ENCODE measurements around the gene ANKRD55. TPM values are rescaled to one million over a fixed set of nuclear protein-coding genes. Genes with fewer than 3 reads are reported as not detected.
A peak's percentile ranks its signal among the peaks of the same experiment; 100 is the strongest.

The ANKRD55 gene
- total and polyA plus RNA-seq, 4 donors = 0.37 to 1.9 (median 1.4) TPM

DNA sequence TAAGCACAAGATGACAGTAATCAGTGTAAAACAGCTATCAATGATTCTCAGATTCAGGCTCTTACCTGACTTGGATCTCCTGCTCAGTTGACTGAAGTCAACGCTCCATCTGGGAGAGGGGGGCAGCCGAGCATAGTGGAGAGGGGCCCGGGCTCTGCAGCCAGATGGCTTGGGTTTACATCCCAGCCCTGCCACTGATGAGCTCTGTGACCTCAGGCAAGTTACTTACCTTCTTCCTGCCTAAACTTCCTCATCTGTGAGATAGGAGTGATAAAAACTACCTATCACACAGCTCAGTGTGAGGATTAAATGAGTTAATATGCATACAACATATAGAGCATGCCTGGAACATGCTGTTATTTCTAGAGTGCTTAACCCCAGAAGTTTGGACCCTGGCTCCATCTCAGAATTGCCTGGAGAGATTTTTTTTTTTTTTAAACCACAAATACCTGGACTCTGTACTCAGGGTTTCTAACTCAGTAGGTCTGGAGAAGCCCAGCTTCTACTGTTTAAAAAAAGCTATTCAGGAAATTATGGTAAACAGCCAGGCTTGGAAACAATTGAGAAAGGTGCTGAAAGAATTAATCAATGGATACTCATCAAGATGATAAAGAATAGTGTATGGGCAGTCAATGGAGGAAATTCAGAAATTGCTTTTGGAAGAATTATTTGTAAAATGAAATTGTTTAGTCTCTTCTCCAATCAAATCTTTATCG is 72.2 kb downstream of the ANKRD55 start:
- Histone ChIP-seq H3K27me3 (ENCODE audit: control insufficient read depth in 4 of 4, insufficient read depth in 4 of 4, low read length in 3 of 4) (no peaks in the 10 kb centered on the region), H3K9ac (ENCODE audit: low read depth in 1 of 2, low read length in 2 of 2) (no peak overlapping the region), H3K4me1 (ENCODE audit: control insufficient read depth in 4 of 4, insufficient read depth in 4 of 4, low read length in 3 of 4) (no peaks in the 10 kb centered on the region), H3K4me3 (ENCODE audit: low read depth in 1 of 3, low read length in 3 of 3) (no peak overlapping the region), H3K36me3 (ENCODE audit: control insufficient read depth in 4 of 4, insufficient read depth in 3 of 4, low read depth in 1 of 4, low read length in 3 of 4) (no peaks in the 10 kb centered on the region), H3K27ac (ENCODE audit: low read depth in 1 of 2, low read length in 2 of 2) (no peak overlapping the region), H3K9me3 (ENCODE audit: control insufficient read depth in 4 of 4, low read length in 3 of 4) (no peaks in the 10 kb centered on the region)
- DNase-seq (ENCODE audit: low spot score) = no peak
- WGBS = 86% methylated on average over 4 of the region's 4 CpGs
- no peak for TF ChIP-seq REST (IDR thresholded peaks at IDR 0.05)
- TF ChIP-seq, protein P1, sequence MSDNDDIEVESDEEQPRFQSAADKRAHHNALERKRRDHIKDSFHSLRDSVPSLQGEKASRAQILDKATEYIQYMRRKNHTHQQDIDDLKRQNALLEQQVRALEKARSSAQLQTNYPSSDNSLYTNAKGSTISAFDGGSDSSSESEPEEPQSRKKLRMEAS (IDR thresholded peaks at IDR 0.05) = no peak
- no peak for TF ChIP-seq TAF1 (conservative IDR thresholded peaks at IDR 0.05)
- TF ChIP-seq HNF4A (conservative IDR thresholded peaks at IDR 0.05) = peak in 1 of 2 donors; percentile 26
- TF ChIP-seq FOXA1 (IDR thresholded peaks at IDR 0.05) = no peak
- no peak for TF ChIP-seq NR2F2 (IDR thresholded peaks at IDR 0.05)
- TF ChIP-seq JUND (IDR thresholded peaks at IDR 0.05) = no peak

DNA sequence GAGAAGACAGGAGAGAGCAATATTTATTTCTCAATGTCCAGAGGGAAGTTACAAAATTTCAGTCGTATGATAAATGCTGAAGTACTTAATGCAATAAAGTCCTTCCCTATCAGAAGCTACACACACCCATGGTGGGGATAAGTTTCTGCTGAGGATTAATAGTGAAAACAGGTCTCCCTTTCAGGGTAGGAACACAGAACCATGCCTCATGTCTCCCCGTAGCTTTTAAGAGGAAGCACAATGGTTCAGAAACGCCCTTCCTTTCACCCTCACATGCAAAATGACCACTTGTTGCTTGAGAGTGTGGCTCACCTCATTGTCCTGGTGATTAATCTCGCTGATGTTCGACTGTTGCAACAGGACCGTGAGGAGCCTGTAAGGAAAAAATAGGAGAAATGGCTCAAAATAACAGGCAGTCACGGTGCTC is 73.6 kb downstream of the ANKRD55 start:
- H3K9me3 ChIP-seq (ENCODE audit: control insufficient read depth in 4 of 4, low read length in 3 of 4) = no peaks in the 10 kb centered on the region
- no peak for DNase-seq (ENCODE audit: low spot score)
- WGBS = 85% methylated on average over 7 of the region's 7 CpGs
- no peak overlapping the region for H3K27ac ChIP-seq (ENCODE audit: low read depth in 1 of 2, low read length in 2 of 2)
- no peaks in the 10 kb centered on the region for H3K27me3 ChIP-seq (ENCODE audit: control insufficient read depth in 4 of 4, insufficient read depth in 4 of 4, low read length in 3 of 4)
- H3K36me3 ChIP-seq (ENCODE audit: control insufficient read depth in 4 of 4, insufficient read depth in 3 of 4, low read depth in 1 of 4, low read length in 3 of 4) = no peaks in the 10 kb centered on the region
- no peak overlapping the region for H3K4me3 ChIP-seq (ENCODE audit: low read depth in 1 of 3, low read length in 3 of 3)
- no peak overlapping the region for H3K9ac ChIP-seq (ENCODE audit: low read depth in 1 of 2, low read length in 2 of 2)
- H3K4me1 ChIP-seq (ENCODE audit: control insufficient read depth in 4 of 4, insufficient read depth in 4 of 4, low read length in 3 of 4) = no peaks in the 10 kb centered on the region
- no peak for TF ChIP-seq YY1 (IDR thresholded peaks at IDR 0.05)
- TF ChIP-seq ZBTB33 (IDR thresholded peaks at IDR 0.05) = no peak
- TF ChIP-seq GABPA (IDR thresholded peaks at IDR 0.05 in 1 of 2, conservative IDR thresholded peaks at IDR 0.05 in 1 of 2) = no peak

DNA sequence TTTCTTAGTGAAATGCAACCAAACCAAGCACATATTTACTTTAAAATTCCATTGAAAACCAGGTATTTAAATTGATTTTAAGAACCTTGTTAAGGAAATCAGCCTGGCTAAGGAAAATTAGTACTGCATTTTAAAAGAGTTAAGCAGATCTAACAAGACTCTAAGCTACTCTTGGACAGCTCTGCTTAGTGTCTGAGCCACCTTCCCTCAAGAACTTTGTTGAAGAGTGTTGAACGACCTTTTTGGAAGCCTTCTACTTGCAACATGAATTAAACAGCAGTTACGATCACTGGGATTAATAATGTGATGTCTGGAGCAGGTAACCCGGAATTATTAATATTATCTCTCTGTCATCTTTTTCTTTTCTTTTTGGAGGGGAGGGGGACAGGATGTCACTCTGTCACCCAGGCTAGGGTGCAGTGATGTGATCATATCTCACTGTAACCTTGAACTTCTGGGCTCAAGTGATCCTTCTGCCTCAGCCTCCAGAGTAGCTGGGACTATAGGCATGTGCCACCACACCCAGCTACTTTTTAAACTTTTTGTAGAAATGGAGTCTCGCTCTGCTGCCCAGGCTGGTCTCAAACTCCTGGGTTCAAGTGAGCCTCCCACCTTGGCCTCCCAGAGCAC is 74.7 kb downstream of the ANKRD55 start:
- no peaks in the 10 kb centered on the region for H3K9me3 ChIP-seq (ENCODE audit: control insufficient read depth in 4 of 4, low read length in 3 of 4)
- TF ChIP-seq FOXA2 (IDR thresholded peaks at IDR 0.05) (no peak), SP1 (IDR thresholded peaks at IDR 0.05) (no peak), YY1 (IDR thresholded peaks at IDR 0.05) (no peak), REST (IDR thresholded peaks at IDR 0.05) (no peak), EGR1 (IDR thresholded peaks at IDR 0.05; ENCODE audit: low read depth in 2 of 2) (no peak), HNF4A (conservative IDR thresholded peaks at IDR 0.05) (no peak)
- TF ChIP-seq, protein P2, sequence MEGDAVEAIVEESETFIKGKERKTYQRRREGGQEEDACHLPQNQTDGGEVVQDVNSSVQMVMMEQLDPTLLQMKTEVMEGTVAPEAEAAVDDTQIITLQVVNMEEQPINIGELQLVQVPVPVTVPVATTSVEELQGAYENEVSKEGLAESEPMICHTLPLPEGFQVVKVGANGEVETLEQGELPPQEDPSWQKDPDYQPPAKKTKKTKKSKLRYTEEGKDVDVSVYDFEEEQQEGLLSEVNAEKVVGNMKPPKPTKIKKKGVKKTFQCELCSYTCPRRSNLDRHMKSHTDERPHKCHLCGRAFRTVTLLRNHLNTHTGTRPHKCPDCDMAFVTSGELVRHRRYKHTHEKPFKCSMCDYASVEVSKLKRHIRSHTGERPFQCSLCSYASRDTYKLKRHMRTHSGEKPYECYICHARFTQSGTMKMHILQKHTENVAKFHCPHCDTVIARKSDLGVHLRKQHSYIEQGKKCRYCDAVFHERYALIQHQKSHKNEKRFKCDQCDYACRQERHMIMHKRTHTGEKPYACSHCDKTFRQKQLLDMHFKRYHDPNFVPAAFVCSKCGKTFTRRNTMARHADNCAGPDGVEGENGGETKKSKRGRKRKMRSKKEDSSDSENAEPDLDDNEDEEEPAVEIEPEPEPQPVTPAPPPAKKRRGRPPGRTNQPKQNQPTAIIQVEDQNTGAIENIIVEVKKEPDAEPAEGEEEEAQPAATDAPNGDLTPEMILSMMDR (IDR thresholded peaks at IDR 0.05; ENCODE audit: low read depth, low read length, missing input control) = no peak
- no peak overlapping the region for H3K9ac ChIP-seq (ENCODE audit: low read depth in 1 of 2, low read length in 2 of 2)
- H3K4me3 ChIP-seq (ENCODE audit: low read depth in 1 of 3, low read length in 3 of 3) = no peak overlapping the region
- DNase-seq (ENCODE audit: low spot score) = no peak
- H3K4me1 ChIP-seq (ENCODE audit: control insufficient read depth in 4 of 4, insufficient read depth in 4 of 4, low read length in 3 of 4) = no peaks in the 10 kb centered on the region
- 95% methylated on average over 4 of the region's 4 CpGs for WGBS
- H3K27ac ChIP-seq (ENCODE audit: low read depth in 1 of 2, low read length in 2 of 2) = no peak overlapping the region
- H3K36me3 ChIP-seq (ENCODE audit: control insufficient read depth in 4 of 4, insufficient read depth in 3 of 4, low read depth in 1 of 4, low read length in 3 of 4) = no peaks in the 10 kb centered on the region
- H3K27me3 ChIP-seq (ENCODE audit: control insufficient read depth in 4 of 4, insufficient read depth in 4 of 4, low read length in 3 of 4) = no peaks in the 10 kb centered on the region
